ENCODE data around the gene COL1A1.

DNA sequence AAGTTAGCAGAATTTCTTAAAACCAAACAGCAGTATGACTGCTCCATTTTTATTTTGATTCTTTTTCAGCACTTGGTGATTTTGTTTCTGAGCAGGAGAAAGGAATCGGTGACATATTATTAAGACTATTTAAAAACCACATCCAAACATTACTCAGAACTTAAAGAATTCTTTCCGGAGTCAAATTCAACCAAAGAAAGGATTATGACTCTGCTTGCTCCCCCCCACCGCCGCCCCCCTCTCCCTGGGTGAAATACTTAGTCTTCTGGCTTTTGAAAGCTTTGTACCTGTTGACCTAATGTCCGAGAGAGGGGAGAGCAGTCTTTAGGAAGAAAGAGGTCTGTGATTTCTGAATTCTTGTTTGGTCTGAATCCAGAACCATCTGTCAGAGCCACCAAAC lies 17.9 kb upstream of the COL1A1 start:
- TF ChIP-seq, protein P1, sequence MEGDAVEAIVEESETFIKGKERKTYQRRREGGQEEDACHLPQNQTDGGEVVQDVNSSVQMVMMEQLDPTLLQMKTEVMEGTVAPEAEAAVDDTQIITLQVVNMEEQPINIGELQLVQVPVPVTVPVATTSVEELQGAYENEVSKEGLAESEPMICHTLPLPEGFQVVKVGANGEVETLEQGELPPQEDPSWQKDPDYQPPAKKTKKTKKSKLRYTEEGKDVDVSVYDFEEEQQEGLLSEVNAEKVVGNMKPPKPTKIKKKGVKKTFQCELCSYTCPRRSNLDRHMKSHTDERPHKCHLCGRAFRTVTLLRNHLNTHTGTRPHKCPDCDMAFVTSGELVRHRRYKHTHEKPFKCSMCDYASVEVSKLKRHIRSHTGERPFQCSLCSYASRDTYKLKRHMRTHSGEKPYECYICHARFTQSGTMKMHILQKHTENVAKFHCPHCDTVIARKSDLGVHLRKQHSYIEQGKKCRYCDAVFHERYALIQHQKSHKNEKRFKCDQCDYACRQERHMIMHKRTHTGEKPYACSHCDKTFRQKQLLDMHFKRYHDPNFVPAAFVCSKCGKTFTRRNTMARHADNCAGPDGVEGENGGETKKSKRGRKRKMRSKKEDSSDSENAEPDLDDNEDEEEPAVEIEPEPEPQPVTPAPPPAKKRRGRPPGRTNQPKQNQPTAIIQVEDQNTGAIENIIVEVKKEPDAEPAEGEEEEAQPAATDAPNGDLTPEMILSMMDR (IDR thresholded peaks at IDR 0.05; ENCODE audit: borderline replicate concordance, extremely low read depth, low read length, poor library complexity, severe bottlenecking) = no peak
- no peak for TF ChIP-seq EZH2 (IDR thresholded peaks at IDR 0.05; ENCODE audit: borderline replicate concordance, low read depth, low read length, severe bottlenecking)

Data from DND-41 (cell line).